COR-L47 (cell line): ENCODE data around the gene NDUFAF5.
"Not testable (repeated sequence)": the region's sequence is repeated elsewhere in the genome, so short reads cannot be mapped to it uniquely, and the experiment has no call there.

ENCODE experiments used
- DNase-seq: peaks from one replicate; lab custom pipeline; 2025; lab: John Stamatoyannopoulos, UW

Gene NDUFAF5, protein sequence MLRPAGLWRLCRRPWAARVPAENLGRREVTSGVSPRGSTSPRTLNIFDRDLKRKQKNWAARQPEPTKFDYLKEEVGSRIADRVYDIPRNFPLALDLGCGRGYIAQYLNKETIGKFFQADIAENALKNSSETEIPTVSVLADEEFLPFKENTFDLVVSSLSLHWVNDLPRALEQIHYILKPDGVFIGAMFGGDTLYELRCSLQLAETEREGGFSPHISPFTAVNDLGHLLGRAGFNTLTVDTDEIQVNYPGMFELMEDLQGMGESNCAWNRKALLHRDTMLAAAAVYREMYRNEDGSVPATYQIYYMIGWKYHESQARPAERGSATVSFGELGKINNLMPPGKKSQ

DNA sequence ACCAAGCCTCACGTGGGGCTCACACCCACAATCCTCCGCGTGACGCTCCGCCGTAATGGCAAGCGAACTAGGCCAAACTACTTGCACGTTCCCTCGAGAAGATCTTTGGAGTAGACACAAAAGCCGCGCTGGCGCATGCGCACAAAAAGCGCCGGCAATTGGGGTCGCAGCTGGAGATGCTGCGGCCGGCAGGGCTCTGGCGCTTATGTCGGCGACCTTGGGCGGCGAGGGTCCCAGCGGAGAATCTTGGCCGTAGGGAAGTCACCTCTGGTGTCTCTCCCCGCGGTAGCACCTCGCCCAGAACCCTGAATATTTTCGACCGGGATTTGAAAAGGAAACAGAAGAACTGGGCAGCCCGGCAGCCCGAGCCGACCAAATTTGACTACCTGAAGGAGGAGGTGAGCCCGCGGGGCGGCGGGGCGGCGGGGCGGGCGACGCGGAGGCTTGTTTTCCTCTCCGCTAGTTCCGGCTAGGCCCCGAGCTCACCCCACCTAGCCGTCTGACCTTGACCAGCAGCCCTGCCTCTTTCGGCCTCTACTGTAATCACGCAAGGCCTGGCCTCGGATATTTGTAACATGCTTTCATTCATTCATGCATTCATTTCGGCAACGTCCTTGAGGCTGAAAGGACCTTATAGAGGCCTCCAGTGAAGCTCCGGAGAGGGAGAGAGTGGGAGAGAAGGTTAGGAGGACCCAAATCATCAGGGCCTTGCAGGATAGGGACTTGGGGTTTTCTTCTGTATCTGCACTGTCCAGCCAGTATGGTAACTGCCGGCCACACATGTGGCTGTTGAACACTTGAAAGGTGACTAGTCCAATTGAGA is at the start of gene NDUFAF5, which contains the start of gene ESF1:
Gene NDUFAF5 (plus strand): TSS at position 136 of the 823 bp plus-strand sequence. CDS start 41 bp downstream, at position 177.
Gene ESF1 (minus strand): TSS at position 27 of the 823 bp plus-strand sequence. CDS start 1,779 bp downstream, outside the sequence.
- peak; percentile 96 for DNase-seq

DNA sequence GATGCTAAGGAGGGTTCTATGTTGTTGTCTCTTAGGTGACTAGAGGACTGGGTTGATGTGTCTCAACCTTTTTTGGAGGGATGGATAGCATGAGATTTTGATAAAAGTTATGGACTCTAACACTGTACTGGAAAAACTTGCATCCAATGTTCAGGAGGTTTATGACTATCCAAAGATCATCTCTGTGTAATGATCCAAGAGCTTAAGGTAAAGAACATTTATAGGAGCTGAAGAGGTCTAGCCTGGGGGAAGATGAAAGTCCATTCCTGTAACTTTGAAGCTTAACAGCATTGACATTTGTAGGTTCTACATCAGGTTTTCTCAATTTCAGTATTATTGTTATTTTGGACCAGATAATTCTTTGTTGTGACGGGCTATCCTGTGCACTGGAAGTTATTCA is 49.0 kb upstream of the NDUFAF5 start:
- no peak for DNase-seq

DNA sequence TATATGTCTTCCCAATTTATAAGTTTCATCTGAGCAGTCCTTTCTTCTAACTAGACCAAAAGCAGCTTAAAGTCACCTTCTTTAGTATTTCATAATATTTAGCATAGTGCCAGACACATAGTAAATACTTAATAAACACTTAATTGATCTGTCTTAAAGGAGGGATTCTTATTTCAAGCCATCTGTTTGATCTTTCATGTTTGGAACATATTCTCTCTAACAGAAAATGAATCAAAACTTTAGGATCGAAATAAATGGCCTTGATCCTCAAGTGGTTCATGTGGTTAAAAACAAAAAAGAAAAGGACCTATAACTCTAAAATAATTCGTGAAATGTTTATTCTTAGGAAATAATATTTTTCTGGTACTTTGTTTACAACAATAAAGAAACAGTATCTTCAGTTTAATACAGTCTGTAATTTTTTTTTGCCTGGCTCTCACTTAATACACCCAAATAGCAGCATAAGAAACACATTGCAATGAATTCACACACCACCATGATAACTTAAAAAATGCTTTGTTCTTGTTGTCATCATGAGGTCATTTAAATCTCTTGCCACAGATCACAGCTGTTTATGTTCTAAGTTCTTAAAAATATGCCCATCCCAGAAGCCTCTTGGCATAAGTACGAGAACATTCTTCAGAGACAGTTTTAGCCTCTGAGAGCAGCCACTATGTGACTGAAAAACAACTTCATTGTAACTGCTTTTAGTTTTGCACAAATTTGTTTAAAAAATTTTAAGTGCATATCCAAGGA is 48.2 kb upstream of the NDUFAF5 start:
- DNase-seq = no peak

DNA sequence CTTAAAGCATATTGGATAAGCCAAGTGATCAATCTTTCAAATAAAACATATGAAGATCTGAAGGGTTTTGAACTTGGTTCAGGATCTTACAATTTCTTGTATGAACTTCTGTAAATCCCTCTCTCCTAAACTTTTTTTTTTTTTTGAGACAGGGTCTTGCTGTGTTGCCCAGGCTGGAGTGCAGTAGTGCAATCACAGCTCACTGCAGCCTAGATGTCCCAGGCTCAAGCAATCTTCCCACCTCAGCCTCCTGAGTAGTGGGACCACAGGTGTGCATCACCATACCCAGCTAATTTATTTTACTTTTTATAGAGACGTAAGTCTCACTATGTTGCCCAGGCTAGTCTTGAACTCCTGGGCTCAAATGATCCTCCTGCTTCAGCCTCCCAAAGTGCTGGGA is 46.6 kb upstream of the NDUFAF5 start:
- DNase-seq = not testable (repeated sequence)

DNA sequence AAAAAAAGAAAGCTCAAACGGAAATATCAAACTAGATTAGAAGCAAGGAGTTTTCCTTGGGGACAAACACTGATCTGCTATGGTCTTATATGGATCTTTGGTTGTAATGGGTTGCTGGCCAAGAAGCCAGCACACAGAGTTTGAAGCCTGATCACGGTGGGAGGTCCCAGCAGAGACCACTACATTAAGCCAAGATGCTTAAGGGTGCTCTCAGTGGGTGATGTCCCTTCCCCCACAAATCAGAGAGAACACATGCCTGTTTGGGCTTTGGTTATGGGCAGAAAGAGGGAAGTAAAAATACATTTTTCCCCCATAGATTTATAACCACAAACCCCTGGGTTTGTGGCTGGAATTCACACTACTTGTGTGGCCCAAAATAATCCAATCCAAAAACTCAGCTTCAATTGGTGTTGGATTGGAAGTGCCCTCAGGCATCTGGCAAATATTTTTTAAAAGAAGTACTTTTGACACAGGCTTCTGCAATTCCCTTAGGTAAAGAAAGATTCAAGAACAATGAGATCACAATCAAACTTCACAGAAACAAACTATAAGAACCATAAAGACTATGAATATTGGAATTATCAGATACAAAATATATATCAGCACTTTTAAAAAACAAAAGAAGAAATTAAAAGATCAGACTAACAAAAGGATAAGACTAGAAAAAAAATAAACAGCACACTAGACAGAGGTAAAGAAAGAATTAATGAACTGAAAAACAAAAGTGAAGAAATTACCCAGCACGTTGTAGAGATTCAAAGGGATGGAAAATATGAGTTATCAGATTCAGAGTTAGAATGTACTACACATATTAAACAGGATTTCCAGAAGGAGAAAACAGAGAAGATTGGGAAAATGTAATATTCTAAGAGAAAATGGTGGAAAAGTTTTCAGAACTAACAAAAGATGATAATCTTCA is 44.8 kb upstream of the NDUFAF5 start:
- DNase-seq = no peak

DNA sequence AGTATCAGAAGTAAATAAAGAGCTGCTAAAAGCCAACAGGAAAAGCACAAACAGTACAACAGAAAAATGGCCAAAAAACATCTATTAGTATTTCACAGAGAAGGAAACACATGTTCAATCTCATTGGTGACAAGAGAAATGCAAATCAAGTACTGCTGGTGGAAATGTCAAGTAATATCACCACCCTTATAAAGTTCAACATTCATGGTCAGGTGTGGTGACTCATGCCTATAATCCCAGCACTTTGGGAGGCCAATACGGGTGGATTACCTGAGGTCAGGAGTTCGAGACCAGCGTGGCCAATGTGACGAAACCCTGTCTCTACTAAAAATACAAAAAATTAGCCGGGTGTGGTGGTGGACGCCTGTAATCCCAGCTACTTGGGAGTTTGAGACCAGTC is 42.9 kb upstream of the NDUFAF5 start:
- no peak for DNase-seq

GRCh38 chr20:13744352-13744751 is 40.5 kb upstream of the NDUFAF5 start:
- no peak for DNase-seq

GRCh38 chr20:13745784-13746183 is 39.0 kb upstream of the NDUFAF5 start:
- no peak for DNase-seq

GRCh38 chr20:13749811-13750210 is 35.0 kb upstream of the NDUFAF5 start:
- DNase-seq = no peak

DNA sequence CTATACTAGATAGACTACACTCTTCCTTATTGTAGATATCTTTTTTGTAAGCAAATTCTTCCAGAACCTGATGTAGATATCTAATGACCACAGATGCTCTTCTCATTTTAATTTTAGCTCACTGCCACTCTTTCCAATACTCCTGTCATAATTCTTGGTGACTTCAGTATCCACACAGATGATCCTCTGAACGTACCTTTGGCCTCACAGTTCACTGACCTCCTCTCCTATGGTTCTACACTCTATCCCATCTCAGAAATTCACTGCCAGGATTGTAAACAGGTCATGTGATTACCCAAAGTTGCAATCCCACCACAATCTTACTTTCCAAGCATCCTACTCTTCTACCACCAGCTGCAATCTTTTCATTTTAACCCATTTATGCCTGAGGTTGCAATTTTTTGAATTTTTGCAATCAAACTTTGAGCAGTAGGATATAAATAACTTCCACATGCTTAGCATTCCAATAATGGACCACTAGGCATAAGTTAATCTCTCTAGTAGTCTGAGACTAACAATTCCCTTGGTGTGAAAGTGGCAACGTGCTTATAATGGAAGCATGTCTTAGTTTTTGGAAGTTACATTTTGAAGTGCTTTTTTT is 31.3 kb upstream of the NDUFAF5 start:
- DNase-seq = no peak

- DNase-seq = no peak
Observed at GRCh38 chr20:13755809-13756208, 29.0 kb upstream of the NDUFAF5 start.

- DNase-seq = no peak
Observed at GRCh38 chr20:13756551-13756950, 28.3 kb upstream of the NDUFAF5 start.

DNA sequence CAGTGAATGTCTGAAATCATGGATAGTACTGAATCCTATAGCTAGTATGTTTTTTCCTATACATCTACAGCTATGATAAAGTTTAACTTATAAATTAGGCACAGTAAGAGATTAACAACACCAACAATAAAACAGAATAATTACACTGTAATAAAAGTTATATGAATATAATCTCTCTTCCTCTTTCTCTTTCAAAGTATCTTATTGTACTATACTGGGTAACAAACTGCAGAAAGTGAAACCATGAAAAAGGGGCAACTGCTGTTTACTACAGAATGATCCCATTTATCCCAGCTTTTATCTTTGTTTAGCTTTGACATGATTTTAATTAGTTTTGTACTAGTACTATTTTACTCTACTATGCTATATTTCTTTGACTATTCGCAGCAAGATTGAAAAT is 25.9 kb upstream of the NDUFAF5 start:
- DNase-seq = no peak

GRCh38 chr20:13760451-13760946 is 24.3 kb upstream of the NDUFAF5 start:
- not testable (repeated sequence) for DNase-seq

DNA sequence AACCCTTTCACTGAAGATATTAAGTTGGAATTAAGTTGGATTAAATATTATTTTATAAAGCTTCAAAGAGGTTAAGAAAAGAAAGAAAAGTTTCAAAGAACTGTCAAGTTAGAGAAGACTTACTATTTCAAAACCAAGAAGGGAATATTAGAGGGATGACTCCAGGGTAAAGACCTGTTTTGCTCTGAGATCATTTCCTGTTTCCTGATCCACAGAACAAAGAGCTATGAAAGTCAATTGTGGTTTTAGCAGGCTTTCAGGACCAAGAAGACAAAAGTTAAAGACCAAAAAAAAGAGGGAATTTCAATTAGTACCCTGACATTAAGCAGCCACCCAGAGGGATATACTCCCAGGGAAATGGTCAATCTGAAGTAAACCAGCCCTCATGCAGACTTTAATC is 19.5 kb upstream of the NDUFAF5 start:
- DNase-seq = no peak

- DNase-seq = no peak
Observed at GRCh38 chr20:13765868-13766416, 18.9 kb upstream of the NDUFAF5 start.

DNA sequence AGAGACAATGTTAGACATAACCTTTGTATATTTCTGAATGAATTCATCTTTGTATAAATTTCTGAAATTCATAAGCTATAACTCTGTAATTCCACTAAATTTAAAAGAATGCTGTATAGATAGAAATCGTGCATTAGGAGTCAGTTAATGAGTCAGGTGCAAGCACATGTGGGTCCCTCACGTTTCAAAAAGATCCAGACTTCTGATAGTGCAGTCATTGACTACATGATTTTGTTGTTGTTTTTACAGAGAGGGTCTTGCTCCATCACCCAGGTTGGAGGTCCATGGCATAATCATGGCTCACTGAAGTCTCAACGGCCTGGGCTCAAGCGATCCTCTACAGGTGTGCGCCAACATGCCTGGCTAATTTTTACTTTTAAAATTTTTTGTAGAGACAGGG is 14.7 kb upstream of the NDUFAF5 start:
- no peak for DNase-seq

DNA sequence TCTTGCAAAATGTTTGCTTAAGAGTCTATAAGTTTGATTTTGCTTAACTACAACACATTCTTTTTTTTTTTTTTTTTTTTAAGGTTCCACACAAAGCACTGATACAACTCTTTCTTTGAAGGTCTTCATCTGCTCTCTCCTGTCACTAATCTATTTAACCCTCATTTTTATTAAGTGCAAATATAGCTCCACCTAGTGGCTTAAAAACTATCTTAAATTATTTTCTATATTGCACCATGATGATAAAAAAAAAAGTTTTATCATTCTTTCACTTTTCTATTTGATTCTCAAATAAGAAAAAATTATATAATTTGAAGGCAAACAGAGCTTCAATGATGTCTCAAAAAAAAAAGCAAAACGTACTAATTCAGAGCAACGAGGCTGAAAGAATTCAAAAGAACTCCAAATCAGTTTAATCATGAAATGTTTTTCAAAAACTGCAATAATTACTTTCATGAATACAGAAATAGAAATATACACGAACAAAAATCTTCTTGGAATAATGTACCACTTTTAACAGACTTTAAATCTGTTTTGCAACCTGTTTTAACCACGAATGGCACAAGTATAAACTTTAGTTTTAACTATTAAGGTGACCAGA is 12.9 kb upstream of the NDUFAF5 start:
- peak; percentile 40 for DNase-seq

- no peak for DNase-seq
Observed at GRCh38 chr20:13772529-13772928, 12.3 kb upstream of the NDUFAF5 start.

- DNase-seq = no peak
Observed at GRCh38 chr20:13775867-13776266, 9.0 kb upstream of the NDUFAF5 start.
